MM.1S (cell line): ENCODE data around the gene GPN3.

Experiments
- CTCF ChIP-seq: fragments of 300-600 bp; sonication (generic); IDR thresholded peaks from 2 replicates; pipeline ENCODE4 v1.5.1; 2016; ENCODE audit warnings: antibody characterized with exemption, low read length, mixed read lengths
- EZH2 ChIP-seq: fragments of 300-600 bp; sonication (generic); optimal IDR thresholded peaks from 2 replicates; pipeline ENCODE3; 2017; ENCODE audit warnings: low read depth, mild to moderate bottlenecking, antibody characterized with exemption, low read length, mixed read lengths

DNA sequence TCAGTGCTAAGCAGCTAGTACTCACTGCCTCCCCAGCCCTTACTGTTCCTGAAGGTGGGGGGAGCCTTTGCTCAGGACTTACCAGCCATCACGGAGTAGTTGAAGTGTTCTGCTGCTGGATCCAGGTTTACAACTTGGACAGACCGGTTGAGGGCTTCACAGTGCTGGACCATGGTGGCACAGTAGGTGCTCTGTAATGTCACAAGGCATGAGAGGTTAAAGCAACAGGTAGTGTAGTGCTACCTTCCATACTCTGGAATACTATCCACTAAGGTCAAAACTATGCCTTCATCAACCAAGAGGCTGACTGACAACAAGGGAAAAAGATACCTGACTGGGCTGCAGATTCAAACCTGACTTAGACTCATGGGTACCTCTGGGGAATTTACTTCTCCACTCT is 3.0 kb downstream of the GPN3 start:
- TF ChIP-seq EZH2 (no peak), CTCF (no peak)
